Measurements from ENCODE around the gene ADGRG6.

DNA sequence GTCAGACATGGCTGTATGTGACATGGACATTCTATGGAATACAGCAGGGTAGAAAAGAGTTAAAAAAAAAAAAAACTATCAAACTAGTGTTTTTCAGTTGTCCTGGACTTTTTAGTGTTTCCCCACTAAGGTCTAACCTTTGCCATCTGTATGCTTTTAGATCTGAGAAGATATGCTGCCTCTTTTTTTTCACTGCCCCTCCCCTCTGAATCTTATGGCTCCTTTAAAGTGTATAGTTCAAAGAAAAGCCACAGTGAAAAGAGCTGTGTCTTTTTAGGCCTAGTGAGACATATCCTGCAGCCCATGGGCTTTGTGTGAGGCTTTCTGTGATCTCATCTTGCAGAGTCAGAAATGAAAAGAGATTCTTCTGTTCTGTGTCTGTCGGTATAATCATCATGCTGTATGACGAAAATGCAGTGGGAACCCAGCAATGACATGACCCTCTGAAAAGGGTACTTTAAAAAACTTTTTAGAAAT lies 29.3 kb downstream of the ADGRG6 start:
- TF ChIP-seq POLR2A (IDR thresholded peaks at IDR 0.05) (no peak), CTCF (IDR thresholded peaks at IDR 0.05) (no peak), POLR2AphosphoS5 (IDR thresholded peaks at IDR 0.05) (no peak)

Data from breast epithelium (tissue), 3 donors.